ENCODE results near the gene RIMS1.

DNA sequence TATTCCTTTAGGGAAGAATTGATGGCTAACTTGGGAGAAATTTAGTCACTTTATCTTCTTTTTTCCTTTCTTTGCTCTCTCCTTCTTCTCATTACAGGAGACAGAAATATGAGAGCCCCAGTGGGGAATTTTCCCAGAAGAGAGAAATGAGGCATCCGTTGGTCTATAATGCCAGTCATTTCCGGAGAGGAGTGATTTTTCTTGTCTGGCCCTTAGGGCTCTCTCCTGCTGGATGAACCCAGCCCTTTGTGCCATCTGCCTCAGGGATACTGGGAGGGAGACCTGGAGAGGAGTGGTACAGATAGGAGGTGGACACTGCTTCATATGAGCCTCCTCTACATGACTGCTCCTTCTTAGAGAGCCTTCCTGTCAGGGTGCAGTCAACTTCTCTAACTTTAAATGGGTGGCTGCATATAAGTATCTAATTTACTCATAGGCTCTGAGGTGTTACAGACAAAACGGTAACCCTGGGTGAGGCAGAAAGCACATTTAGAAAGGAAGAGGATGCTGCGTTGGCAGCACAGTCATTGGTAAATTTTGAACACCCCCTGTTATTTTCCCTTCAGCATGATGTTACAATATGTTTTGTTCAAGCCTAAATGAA is 21.9 kb downstream of the RIMS1 start:
- TF ChIP-seq, protein P1, sequence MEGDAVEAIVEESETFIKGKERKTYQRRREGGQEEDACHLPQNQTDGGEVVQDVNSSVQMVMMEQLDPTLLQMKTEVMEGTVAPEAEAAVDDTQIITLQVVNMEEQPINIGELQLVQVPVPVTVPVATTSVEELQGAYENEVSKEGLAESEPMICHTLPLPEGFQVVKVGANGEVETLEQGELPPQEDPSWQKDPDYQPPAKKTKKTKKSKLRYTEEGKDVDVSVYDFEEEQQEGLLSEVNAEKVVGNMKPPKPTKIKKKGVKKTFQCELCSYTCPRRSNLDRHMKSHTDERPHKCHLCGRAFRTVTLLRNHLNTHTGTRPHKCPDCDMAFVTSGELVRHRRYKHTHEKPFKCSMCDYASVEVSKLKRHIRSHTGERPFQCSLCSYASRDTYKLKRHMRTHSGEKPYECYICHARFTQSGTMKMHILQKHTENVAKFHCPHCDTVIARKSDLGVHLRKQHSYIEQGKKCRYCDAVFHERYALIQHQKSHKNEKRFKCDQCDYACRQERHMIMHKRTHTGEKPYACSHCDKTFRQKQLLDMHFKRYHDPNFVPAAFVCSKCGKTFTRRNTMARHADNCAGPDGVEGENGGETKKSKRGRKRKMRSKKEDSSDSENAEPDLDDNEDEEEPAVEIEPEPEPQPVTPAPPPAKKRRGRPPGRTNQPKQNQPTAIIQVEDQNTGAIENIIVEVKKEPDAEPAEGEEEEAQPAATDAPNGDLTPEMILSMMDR (IDR thresholded peaks at IDR 0.05 in 4 of 5, conservative IDR thresholded peaks at IDR 0.05 in 1 of 5): no peak
- TF ChIP-seq POLR2A (IDR thresholded peaks at IDR 0.05): no peak

Data from gastrocnemius medialis (tissue), 4 donors.